GM21825 (cell line): Measurements from ENCODE around the gene HRH3.

ENCODE experiments used
- ATAC-seq: cut with Tn5 transposase; IDR thresholded peaks from one replicate; pipeline ENCODE4 v1.9.1; 2021; ENCODE audit warnings: mild to moderate bottlenecking, moderate library complexity; ENCODE audit not compliant: unreplicated experiment

Gene HRH3

GRCh38 chr20:62181808-62182207, 38.3 kb downstream of the HRH3 start:
- ATAC-seq, result no peak

GRCh38 chr20:62179162-62179504, 40.9 kb downstream of the HRH3 start:
- no peak for ATAC-seq

- no peak for ATAC-seq
These were observed 41.5 kb downstream of the HRH3 start for GRCh38 chr20:62178316-62179161.

DNA sequence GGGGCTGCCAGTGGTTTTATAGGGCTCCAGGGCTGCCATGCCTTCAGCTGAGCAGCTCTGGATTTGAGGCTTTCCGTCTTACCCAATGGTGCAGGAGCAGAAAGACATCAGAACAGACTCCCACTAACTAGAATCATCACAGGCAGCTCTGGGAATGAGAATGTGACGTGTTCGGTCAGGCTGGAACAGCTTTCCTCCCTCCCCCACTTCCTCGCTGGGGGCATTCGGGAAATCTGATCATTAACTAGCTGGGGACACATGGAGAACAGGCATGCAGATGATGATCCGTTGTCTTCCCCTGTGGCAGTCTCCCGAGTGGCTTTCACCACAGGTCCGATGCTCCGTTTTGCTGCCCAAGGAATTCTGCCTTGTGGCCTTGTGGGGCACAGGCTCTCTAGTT, 42.8 kb downstream of the HRH3 start:
- no peak for ATAC-seq

DNA sequence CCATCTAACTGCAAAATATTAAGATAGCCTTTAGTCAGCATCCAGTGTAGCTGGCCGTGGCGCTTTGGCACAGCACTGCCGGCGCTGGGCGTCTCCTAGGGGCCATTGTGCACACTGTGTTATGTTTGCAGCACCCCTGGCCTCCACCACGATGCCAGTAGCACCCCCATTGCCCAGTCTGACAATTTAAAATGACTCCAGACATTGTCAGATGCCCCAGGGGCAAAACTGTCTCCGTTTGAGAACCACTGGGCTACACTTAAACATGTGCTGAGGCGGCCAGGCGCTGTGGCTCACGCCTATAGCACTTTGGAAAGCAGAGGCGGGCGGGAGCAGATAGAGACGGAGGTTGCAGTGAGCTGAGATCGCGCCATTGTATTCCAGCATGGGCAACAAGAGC, 43.2 kb downstream of the HRH3 start:
- no peak for ATAC-seq

GRCh38 chr20:62175711-62176110, 44.4 kb downstream of the HRH3 start:
- ATAC-seq, result no peak

- no peak for ATAC-seq
These were observed 45.0 kb downstream of the HRH3 start for GRCh38 chr20:62174870-62175624.

DNA sequence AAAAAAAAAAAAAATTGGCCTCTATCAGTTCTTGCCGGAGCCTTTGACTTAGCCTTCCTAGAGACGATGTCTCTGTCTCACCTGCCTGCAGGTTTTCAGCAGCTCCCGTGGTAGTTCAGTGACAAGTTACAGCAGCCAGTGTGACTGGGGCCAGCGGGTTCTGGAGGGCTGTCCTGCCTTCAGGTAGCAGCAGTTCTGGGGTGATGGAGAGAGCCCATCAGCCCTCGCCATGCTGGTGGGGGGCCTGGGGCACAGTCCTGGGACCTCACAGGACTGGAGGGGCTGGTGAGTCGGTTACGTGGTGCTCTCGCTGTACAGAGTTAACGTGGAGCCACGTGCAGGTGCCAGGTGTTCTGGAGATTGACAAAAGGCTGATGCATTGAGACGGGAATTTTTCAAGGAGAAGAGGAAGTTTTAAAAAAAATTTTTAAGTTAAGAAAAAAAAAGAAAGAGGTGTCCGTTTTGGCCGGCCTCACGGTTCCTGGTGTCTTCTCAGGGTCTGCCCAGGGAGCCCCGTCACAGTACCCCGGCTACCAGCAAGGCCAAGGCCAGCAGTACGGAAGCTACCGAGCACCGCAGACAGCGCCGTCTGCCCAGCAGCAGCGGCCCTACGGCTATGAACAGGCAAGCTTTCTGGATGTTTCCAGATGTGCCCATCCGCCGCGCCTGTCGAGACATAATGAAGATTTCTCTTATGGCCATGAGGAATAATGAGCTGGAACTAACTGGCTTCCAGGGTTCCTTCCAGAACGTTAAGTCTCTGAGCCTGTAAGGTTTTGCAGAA, 45.9 kb downstream of the HRH3 start:
- no peak for ATAC-seq

DNA sequence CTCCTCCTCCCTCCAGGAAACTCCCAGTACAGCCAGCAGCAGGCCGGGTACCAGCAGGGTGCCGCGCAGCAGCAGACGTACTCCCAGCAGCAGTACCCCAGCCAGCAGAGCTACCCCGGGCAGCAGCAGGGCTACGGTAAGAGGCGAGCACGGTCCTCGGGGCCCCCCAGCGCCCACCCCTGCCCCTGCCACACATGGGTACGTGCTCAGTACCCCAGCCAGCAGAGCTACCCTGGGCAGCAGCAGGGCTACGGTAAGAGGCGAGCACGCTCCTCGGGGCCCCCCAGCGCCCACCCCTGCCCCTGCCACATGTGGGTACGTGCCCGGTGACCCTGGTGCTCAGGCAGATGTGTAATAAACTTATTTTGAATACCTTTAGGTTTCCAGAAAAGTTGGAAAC, 47.4 kb downstream of the HRH3 start:
- ATAC-seq, result no peak

DNA sequence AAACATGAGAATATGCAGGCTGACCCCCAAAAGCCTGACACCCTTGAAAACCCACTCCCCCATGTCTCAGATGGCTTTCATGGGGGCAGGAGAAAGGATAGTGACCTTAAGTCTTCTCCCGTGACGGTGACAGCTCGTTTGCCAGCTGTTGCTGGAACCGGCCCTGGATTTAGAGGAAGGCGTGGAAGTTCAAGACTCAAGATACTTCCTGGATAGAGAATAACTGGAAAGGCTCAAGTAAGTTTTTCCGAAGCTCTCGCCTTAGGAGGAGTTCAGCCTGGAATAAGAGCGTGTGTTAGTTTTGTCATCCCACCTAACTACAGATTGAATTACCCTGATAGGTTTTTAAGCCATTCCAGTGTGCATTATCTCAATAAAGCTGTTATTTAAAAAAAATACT, 48.8 kb downstream of the HRH3 start:
- no peak for ATAC-seq

DNA sequence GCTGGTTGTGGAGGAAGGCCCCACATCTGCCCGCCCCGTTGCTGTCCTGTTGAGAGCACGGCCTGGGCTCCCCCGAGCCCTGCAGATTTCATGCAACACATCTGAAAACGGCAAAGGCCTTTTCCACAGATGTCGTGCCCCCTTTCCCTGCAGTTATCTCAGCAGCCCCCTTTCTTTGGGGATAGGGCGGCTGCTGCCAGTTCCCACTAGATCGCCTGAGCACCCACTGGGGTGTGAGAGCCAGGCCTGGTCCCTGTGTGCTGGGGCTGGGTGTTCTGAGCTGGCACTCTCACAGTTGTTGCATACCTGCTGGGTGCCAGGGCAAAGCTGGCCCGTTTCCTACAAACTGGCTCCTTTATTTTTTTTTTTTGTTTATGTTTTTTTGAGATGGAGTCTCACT, 49.5 kb downstream of the HRH3 start:
- no peak for ATAC-seq

- no peak for ATAC-seq
These were observed 51.1 kb downstream of the HRH3 start for GRCh38 chr20:62168890-62169435.

- no peak for ATAC-seq
These were observed 52.0 kb downstream of the HRH3 start for GRCh38 chr20:62168061-62168460.

DNA sequence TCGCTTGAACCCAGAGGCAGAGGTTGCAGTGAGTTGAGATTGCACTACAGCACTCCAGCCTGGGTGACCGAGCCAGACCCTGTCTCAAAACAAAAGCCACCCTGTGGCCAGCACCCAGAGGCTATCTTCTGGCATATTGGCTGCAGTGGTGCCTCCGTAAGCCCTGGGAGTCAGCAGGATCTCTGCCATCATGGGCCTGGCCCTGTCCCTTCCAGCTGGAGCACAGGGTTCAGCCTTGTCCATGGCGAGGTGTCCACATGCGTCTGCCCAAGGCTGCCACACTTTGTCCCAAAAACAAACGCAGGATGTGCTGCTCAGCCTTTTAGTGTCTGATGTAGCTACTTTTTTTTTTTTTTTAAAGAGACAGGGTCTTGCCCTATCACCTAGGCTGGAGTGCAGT, 52.6 kb downstream of the HRH3 start:
- ATAC-seq, result no peak

DNA sequence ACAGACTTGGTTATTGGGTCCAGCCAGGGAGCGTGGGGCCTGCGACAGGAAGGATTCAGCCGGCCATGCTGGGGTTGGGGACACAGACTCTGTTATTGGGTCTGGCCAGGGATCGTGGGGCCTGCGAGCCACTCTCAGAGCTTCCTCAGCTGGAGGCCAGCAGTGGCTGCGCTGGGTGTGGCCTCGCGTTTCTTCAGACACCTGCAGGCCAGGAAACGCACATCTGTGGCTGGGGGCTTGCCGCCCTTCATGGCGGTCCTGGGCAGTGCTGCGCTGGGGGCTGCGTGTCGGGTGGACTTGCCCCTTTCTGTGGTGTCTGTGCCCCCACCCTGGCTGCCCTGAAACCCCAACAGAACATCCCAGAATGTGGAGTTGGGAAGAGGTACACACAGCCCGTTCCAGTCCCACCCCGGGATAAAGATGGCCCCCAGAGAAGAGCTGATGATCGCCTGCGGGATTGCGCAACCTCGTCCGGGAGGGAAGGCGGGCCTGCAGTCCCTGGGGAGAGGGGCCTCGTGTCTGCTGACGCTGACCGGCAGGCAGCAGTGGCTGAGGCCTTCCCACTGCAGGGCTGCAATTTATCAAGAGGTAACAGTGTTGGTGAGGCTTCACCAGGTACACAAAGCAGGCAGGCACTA, 54.2 kb downstream of the HRH3 start:
- ATAC-seq, result no peak
